Neural cell (in vitro differentiated cells): ENCODE results near the gene VIT.

ENCODE experiments used
- CTCF ChIP-seq: fragments of 450-650 bp; IDR thresholded peaks from 2 replicates; pipeline ENCODE4 v1.5.1; 2014; ENCODE audit warnings: antibody characterized with exemption, mild to moderate bottlenecking, moderate library complexity; ENCODE audit not compliant: poor library complexity, severe bottlenecking
- EP300 ChIP-seq: fragments of 450-650 bp; conservative IDR thresholded peaks from 2 replicates; pipeline ENCODE4 v1.6.1; 2014; ENCODE audit warnings: antibody characterized with exemption, mild to moderate bottlenecking, moderate library complexity; ENCODE audit not compliant: poor library complexity, severe bottlenecking
- EZH2 ChIP-seq: fragments of 200-600, 300-800 bp; shearing (Covaris generic), sonication (generic); IDR thresholded peaks from 2 replicates; pipeline ENCODE4 v1.6.1; 2014; ENCODE audit warnings: antibody characterized with exemption, low read length, borderline replicate concordance, mild to moderate bottlenecking; ENCODE audit not compliant: insufficient read depth, poor library complexity, severe bottlenecking
- MXI1 ChIP-seq: fragments of 450-650 bp; conservative IDR thresholded peaks from 2 replicates; pipeline ENCODE4 v1.6.1; 2014; ENCODE audit warnings: antibody characterized with exemption, mild to moderate bottlenecking; ENCODE audit not compliant: poor library complexity, severe bottlenecking
- POLR2AphosphoS5 ChIP-seq: IDR thresholded peaks from 2 replicates; pipeline ENCODE4 v1.6.1; 2012
- RAD21 ChIP-seq: fragments of 450-650 bp; conservative IDR thresholded peaks from 2 replicates; pipeline ENCODE4 v1.6.1; 2014; ENCODE audit warnings: antibody characterized with exemption, mild to moderate bottlenecking, moderate library complexity
- REST ChIP-seq: IDR thresholded peaks from 2 replicates; pipeline ENCODE4 v1.6.1; 2012; ENCODE audit warnings: borderline replicate concordance
- SMC3 ChIP-seq: fragments of 450-650 bp; conservative IDR thresholded peaks from 2 replicates; pipeline ENCODE4 v1.6.1; 2014; ENCODE audit warnings: antibody characterized with exemption, mild to moderate bottlenecking, moderate library complexity; ENCODE audit not compliant: poor library complexity
- TAF1 ChIP-seq: IDR thresholded peaks from 2 replicates; pipeline ENCODE4 v1.6.1; 2012; ENCODE audit warnings: low read depth

GRCh38 chr2:36785179-36785795 is 88.8 kb downstream of the VIT start:
- peak; percentile 81 for TF ChIP-seq CTCF
- TF ChIP-seq EZH2: no peak
- no peak for TF ChIP-seq EP300
- peak; percentile 75 for TF ChIP-seq RAD21
- no peak for TF ChIP-seq POLR2AphosphoS5
- TF ChIP-seq SMC3: peak; percentile 76
- TF ChIP-seq REST: no peak
- TF ChIP-seq MXI1: no peak
- TF ChIP-seq TAF1: no peak
